A549 (cell line): ENCODE results near the gene GRM5. TPM values are rescaled to one million over a fixed set of nuclear protein-coding genes. Genes with fewer than 3 reads are reported as not detected.

Experiments used
- ATAC-seq, 2 experiments: fragments of 200-7000 bp in 1 of 2; fragments of >200 bp in 1 of 2; cut with Nextera tagmentation in 1 of 2; cut with Tn5 transposase in 1 of 2; 3 replicates each; pipeline versions ENCODE4 v1.8.0 to v1.9.1; 2018 to 2020; ENCODE audit warnings: mild to moderate bottlenecking in 1 of 2, moderate library complexity in 1 of 2
- CTCF ChIA-PET: fragments of 300-600 bp; sonication (Branson Sonifier 250); formaldehyde crosslinking; extraction: SDS; loops from one replicate; lab custom pipeline; 2021; ENCODE audit warnings: antibody characterized with exemption, inconsistent platforms; lab: Yijun Ruan, JAX
- POLR2A ChIA-PET: fragments of 350-600 bp; formaldehyde crosslinking; extraction: SDS; loops from one replicate; lab custom pipeline; 2021; ENCODE audit warnings: antibody characterized with exemption, inconsistent platforms; lab: Yijun Ruan, JAX
- DNase-seq, 2 experiments: peaks; one replicate each; pipeline versions ENCODE4 v3.0.0 to v3.0.0-alpha.2; 2011 to 2016; ENCODE audit warnings: low read depth in 1 of 2, low spot score in 1 of 2
- FAIRE-seq: peaks from 2 replicates; lab custom pipeline; 2011; peaks lifted over from hg19 to GRCh38; lab: Jason Lieb, UNC
- H3K27ac ChIP-seq, 2 experiments: fragments of >200 bp; sonication (Bioruptor Twin); formaldehyde crosslinking; 3 replicates each; pipeline ENCODE4 v1.5.1; 2016 to 2017
- H3K4me1 ChIP-seq: fragments of >200 bp; sonication (Bioruptor Twin); formaldehyde crosslinking; 3 replicates; pipeline ENCODE4 v1.6.1; 2016
- H3K4me2 ChIP-seq: fragments of >200 bp; sonication (Bioruptor Twin); formaldehyde crosslinking; 3 replicates; pipeline ENCODE4 v1.6.1; 2016
- H3K4me3 ChIP-seq: fragments of >200 bp; sonication (Bioruptor Twin); formaldehyde crosslinking; 3 replicates; pipeline ENCODE4 v1.5.1; 2016
- H3K9me3 ChIP-seq: fragments of >200 bp; sonication (Bioruptor Twin); formaldehyde crosslinking; 3 replicates; pipeline ENCODE4 v1.6.1; 2016
- BCL3 ChIP-seq: fragments of >200 bp; sonication (Bioruptor Twin); formaldehyde crosslinking; IDR thresholded peaks from 3 replicates; pipeline ENCODE4 v1.6.1; 2016
- CBX2 ChIP-seq: fragments of 200-600 bp; sonication (generic); IDR thresholded peaks from 2 replicates; pipeline ENCODE4 v1.6.1; 2016; ENCODE audit warnings: low read depth, mild to moderate bottlenecking, borderline replicate concordance
- CTCF ChIP-seq: fragments of >200 bp; sonication (Bioruptor Twin); formaldehyde crosslinking; IDR thresholded peaks from 3 replicates; pipeline ENCODE4 v1.5.1; 2016
- EHF ChIP-seq: fragments of 250-450 bp; sonication (Bioruptor Pico); IDR thresholded peaks from 2 replicates; pipeline ENCODE4 v1.5.0; 2020; ENCODE audit warnings: mild to moderate bottlenecking
- GATA3 ChIP-seq: IDR thresholded peaks from 2 replicates; pipeline ENCODE4 v1.6.1; 2012; ENCODE audit warnings: borderline replicate concordance
- HMGXB4 ChIP-seq: fragments of 250-450 bp; sonication (Bioruptor Pico); IDR thresholded peaks from 2 replicates; pipeline ENCODE4 v1.5.0; 2021; ENCODE audit warnings: mild to moderate bottlenecking, moderate library complexity, borderline replicate concordance
- HOXB13 ChIP-seq: fragments of 250-450 bp; sonication (Bioruptor Pico); IDR thresholded peaks from 2 replicates; pipeline ENCODE4 v1.5.0; 2020; ENCODE audit warnings: low read depth, mild to moderate bottlenecking, moderate library complexity
- JUN ChIP-seq, 2 experiments: fragments of >200 bp; sonication (Bioruptor Twin); formaldehyde crosslinking; IDR thresholded peaks; 2 replicates in 1 of 2; 3 replicates in 1 of 2; pipeline ENCODE4 v1.6.1; 2016 to 2017
- KDM1A ChIP-seq: fragments of 200-600 bp; sonication (generic); IDR thresholded peaks from 2 replicates; pipeline ENCODE4 v1.6.1; 2016; ENCODE audit warnings: low read depth, mild to moderate bottlenecking
- MAZ ChIP-seq: fragments of 150-350 bp; IDR thresholded peaks from 2 replicates; pipeline ENCODE4 v1.6.1; 2014; ENCODE audit warnings: antibody characterized with exemption, low read depth, low read length, borderline replicate concordance
- NFE2L2 ChIP-seq: fragments of 150-350 bp; conservative IDR thresholded peaks from 2 replicates; pipeline ENCODE4 v1.6.1; 2014; ENCODE audit warnings: low read length
- NPAS2 ChIP-seq: fragments of 250-450 bp; sonication (Bioruptor Pico); IDR thresholded peaks from 2 replicates; pipeline ENCODE4 v1.8.0; 2022; ENCODE audit warnings: mild to moderate bottlenecking, moderate library complexity, borderline replicate concordance
- POLR2A ChIP-seq: IDR thresholded peaks from 2 replicates; pipeline ENCODE4 v1.6.1; 2012; ENCODE audit warnings: mild to moderate bottlenecking, low read length
- RCOR1 ChIP-seq: fragments of 150-350 bp; IDR thresholded peaks from 2 replicates; pipeline ENCODE4 v1.6.1; 2014; ENCODE audit warnings: antibody characterized with exemption, low read length, low read depth
- RFX5 ChIP-seq: fragments of 450-650 bp; IDR thresholded peaks from 2 replicates; pipeline ENCODE4 v1.7.1; 2014; ENCODE audit warnings: antibody characterized with exemption, mild to moderate bottlenecking, moderate library complexity
- SMC3 ChIP-seq: fragments of >200 bp; sonication (Bioruptor Twin); formaldehyde crosslinking; IDR thresholded peaks from 3 replicates; pipeline ENCODE4 v1.6.1; 2018; ENCODE audit warnings: inconsistent platforms
- ZC3H11A ChIP-seq: fragments of 450-650 bp; IDR thresholded peaks from 2 replicates; pipeline ENCODE4 v1.6.1; 2014; ENCODE audit warnings: antibody characterized with exemption, mild to moderate bottlenecking
- ZFP36 ChIP-seq: fragments of 450-650 bp; IDR thresholded peaks from 2 replicates; pipeline ENCODE4 v1.6.1; 2014; ENCODE audit warnings: borderline replicate concordance; ENCODE audit not compliant: partially characterized antibody
- ZSCAN20 ChIP-seq: fragments of 250-450 bp; sonication (Bioruptor Pico); IDR thresholded peaks from 2 replicates; pipeline ENCODE4 v1.8.0; 2022; ENCODE audit warnings: mild to moderate bottlenecking, moderate library complexity
- WGBS: methylation state at CpG from one replicate; pipeline ENCODE4 v1.1.6; 2017; ENCODE audit errors: missing lambda C conversion rate; 5-methylcytosine and 5-hydroxymethylcytosine counted together
- polyA plus RNA-seq, 4 experiments: library from polyadenylated mRNA; depleted of rRNA in 3 of 4; stranded (reverse); fragments of >200 nt; fragmentation: RNase III in 1 of 4; extraction: RNeasy Plus Mini Kit Qiagen cat#74134 plus additional on column Dnase treatment in 1 of 4; gene quantifications; 2 replicates in 3 of 4; 3 replicates in 1 of 4; pipeline ENCODE4 v1.2.3, GENCODE V29; 2011 to 2017
- TF ChIP-seq, protein P1 (sequence below): fragments of 200-600 bp; sonication (generic); IDR thresholded peaks from 2 replicates; pipeline ENCODE4 v1.6.1; 2016; ENCODE audit warnings: antibody characterized with exemption, mild to moderate bottlenecking, moderate library complexity
- TF ChIP-seq, protein P2 (sequence below): IDR thresholded peaks from 2 replicates; pipeline ENCODE4 v1.6.1; 2012
- TF ChIP-seq, protein P3 (sequence below): IDR thresholded peaks from 2 replicates; pipeline ENCODE4 v1.6.1; 2012; ENCODE audit warnings: low read depth, borderline replicate concordance
- TF ChIP-seq, protein P4 (sequence below): fragments of 450-650 bp; IDR thresholded peaks from 2 replicates; pipeline ENCODE4 v1.6.1; 2014; ENCODE audit warnings: antibody characterized with exemption

The GRM5 gene
- polyA plus RNA-seq, 2 of the 4 experiments (the other 2 are of a cell fraction) = 0.01 TPM; not detected in 1

DNA sequence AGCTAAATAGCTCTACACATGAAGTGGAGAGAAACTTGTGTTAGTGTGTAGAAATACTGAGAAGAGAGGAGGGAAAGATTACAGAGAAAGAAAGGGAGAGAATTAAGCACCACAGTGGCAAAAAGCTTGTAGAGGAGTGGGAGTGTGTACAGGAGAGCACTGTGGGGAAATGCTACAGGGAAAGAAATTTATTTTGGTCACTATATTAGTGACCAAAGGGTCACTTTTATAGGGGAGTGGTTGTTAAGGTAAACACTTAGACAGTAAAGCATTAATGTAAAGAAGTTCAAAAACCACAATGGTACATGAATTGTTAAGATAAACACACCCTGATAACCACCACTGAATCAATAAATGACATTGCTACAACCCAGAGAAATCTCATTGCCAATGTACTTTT, 421.1 kb downstream of the GRM5 start:
- FAIRE-seq (no peak), ATAC-seq (no peak), DNase-seq (no peak)
- CTCF ChIA-PET = no interaction called here
- Histone ChIP-seq H3K9me3 (no peaks in the 10 kb centered on the region), H3K4me1 (no peaks in the 10 kb centered on the region), H3K4me2 (no peak overlapping the region), H3K27ac (no peak overlapping the region), H3K4me3 (no peak overlapping the region)
- POLR2A ChIA-PET = no interaction called here
- TF ChIP-seq, protein P1, sequence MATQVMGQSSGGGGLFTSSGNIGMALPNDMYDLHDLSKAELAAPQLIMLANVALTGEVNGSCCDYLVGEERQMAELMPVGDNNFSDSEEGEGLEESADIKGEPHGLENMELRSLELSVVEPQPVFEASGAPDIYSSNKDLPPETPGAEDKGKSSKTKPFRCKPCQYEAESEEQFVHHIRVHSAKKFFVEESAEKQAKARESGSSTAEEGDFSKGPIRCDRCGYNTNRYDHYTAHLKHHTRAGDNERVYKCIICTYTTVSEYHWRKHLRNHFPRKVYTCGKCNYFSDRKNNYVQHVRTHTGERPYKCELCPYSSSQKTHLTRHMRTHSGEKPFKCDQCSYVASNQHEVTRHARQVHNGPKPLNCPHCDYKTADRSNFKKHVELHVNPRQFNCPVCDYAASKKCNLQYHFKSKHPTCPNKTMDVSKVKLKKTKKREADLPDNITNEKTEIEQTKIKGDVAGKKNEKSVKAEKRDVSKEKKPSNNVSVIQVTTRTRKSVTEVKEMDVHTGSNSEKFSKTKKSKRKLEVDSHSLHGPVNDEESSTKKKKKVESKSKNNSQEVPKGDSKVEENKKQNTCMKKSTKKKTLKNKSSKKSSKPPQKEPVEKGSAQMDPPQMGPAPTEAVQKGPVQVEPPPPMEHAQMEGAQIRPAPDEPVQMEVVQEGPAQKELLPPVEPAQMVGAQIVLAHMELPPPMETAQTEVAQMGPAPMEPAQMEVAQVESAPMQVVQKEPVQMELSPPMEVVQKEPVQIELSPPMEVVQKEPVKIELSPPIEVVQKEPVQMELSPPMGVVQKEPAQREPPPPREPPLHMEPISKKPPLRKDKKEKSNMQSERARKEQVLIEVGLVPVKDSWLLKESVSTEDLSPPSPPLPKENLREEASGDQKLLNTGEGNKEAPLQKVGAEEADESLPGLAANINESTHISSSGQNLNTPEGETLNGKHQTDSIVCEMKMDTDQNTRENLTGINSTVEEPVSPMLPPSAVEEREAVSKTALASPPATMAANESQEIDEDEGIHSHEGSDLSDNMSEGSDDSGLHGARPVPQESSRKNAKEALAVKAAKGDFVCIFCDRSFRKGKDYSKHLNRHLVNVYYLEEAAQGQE = no peak
- TF ChIP-seq NPAS2 (CRISPR knock-in tag) = no peak
- TF ChIP-seq GATA3 = no peak

DNA sequence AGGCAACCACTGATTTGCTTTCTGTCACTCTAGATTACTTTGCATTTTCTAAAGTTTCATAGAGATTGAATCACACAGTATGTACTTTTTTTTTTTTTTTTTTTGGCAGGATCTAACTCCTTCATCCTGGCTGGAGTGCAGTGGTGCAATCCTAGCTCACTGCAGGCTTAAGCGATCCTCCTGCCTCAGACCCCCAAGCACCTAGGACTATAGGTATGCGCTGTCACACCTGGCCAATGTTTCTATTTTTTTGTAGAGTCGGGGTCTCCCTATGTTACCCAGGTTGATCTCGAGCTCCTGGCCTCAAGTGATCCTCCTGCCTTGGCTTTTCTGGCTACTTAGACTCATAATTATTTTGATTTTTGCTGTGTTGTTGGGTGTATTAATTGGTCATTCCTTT, 433.6 kb downstream of the GRM5 start:
- H3K27ac ChIP-seq = no peak overlapping the region
- no peak for ATAC-seq
- WGBS = 6% methylated on average over 4 of the region's 4 CpGs
- no peak overlapping the region for H3K4me2 ChIP-seq
- CTCF ChIA-PET = no interaction called here
- no peak for FAIRE-seq
- DNase-seq = no peak
- no peaks in the 10 kb centered on the region for H3K4me1 ChIP-seq
- POLR2A ChIA-PET = no interaction called here
- TF ChIP-seq, protein P2, sequence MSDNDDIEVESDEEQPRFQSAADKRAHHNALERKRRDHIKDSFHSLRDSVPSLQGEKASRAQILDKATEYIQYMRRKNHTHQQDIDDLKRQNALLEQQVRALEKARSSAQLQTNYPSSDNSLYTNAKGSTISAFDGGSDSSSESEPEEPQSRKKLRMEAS = no peak
- TF ChIP-seq HMGXB4 (CRISPR knock-in tag) = no peak
- TF ChIP-seq, protein P3, sequence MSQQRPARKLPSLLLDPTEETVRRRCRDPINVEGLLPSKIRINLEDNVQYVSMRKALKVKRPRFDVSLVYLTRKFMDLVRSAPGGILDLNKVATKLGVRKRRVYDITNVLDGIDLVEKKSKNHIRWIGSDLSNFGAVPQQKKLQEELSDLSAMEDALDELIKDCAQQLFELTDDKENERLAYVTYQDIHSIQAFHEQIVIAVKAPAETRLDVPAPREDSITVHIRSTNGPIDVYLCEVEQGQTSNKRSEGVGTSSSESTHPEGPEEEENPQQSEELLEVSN = no peak
- no peak for TF ChIP-seq ZSCAN20 (CRISPR knock-in tag)
- TF ChIP-seq CBX2 = no peak
- no peak for TF ChIP-seq RCOR1
- TF ChIP-seq EHF (CRISPR knock-in tag) = no peak
- TF ChIP-seq HOXB13 (CRISPR knock-in tag) = no peak
- TF ChIP-seq, all 56 proteins: peak for 0
- no peak overlapping the region for H3K4me3 ChIP-seq
- H3K9me3 ChIP-seq = no peaks in the 10 kb centered on the region

DNA sequence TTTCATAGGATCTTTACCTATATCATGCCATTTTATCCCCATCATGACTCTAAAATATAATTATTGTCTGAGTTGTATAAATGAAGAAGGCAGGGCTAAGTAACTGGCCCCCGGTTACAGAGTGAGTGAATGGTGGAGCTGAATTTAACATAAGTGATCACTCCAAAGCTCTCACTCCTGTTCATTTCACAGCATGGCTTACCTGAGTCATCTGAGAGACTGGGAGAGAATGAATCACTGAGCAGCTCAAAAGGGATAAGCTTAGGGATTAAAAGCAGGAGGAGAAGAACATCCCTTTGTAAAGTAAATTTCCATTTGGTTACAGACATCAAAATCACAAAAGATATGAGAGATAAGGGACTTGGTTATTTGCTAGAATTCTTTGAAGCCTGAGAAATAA, 434.3 kb downstream of the GRM5 start:
- 19% methylated on average over 1 of the region's 1 CpG for WGBS
- Histone ChIP-seq H3K9me3 (no peaks in the 10 kb centered on the region), H3K4me2 (no peak overlapping the region), H3K27ac (no peak overlapping the region), H3K4me3 (no peak overlapping the region), H3K4me1 (no peaks in the 10 kb centered on the region)
- CTCF ChIA-PET = no interaction called here
- POLR2A ChIA-PET = no interaction called here
- ATAC-seq = no peak
- FAIRE-seq = no peak
- no peak for DNase-seq
- no peak for TF ChIP-seq BCL3
- TF ChIP-seq NFE2L2 = no peak
- TF ChIP-seq RCOR1 = no peak
- no peak for TF ChIP-seq ZSCAN20 (CRISPR knock-in tag)
- TF ChIP-seq, protein P4, sequence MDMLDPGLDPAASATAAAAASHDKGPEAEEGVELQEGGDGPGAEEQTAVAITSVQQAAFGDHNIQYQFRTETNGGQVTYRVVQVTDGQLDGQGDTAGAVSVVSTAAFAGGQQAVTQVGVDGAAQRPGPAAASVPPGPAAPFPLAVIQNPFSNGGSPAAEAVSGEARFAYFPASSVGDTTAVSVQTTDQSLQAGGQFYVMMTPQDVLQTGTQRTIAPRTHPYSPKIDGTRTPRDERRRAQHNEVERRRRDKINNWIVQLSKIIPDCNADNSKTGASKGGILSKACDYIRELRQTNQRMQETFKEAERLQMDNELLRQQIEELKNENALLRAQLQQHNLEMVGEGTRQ = no peak
- TF ChIP-seq RFX5 = no peak
- TF ChIP-seq MAZ = no peak
- TF ChIP-seq JUN (IDR thresholded peaks at IDR 0.05) = no peak
- TF ChIP-seq ZFP36 = no peak
- TF ChIP-seq CTCF = no peak
- TF ChIP-seq KDM1A = no peak
- TF ChIP-seq ZC3H11A = no peak
- no peak for TF ChIP-seq SMC3
- TF ChIP-seq POLR2A = no peak
